ENCODE data around the gene ARL15. TPM values are rescaled to one million over a fixed set of nuclear protein-coding genes. Genes with fewer than 3 reads are reported as not detected.

Gene ARL15
- total RNA-seq, 3 donors from 2014 or later = 29.0 to 65.0 (median 42.9) TPM

GRCh38 chr5:54227109-54227508, 83.3 kb downstream of the ARL15 start:
- no peak overlapping the region for H3K27ac ChIP-seq
- no peaks in the 10 kb centered on the region for H3K36me3 ChIP-seq
- H3K9me3 ChIP-seq = no peaks in the 10 kb centered on the region
- no peak for TF ChIP-seq POLR2AphosphoS5 (IDR thresholded peaks at IDR 0.05)
- TF ChIP-seq POLR2A (IDR thresholded peaks at IDR 0.05) = no peak
- TF ChIP-seq CTCF (IDR thresholded peaks at IDR 0.05) = no peak
- no peaks in the 10 kb centered on the region for H3K27me3 ChIP-seq
- H3K4me3 ChIP-seq = no peak overlapping the region
- no peak for DNase-seq (ENCODE audit: low spot score in 2 of 2)
- intact Hi-C loops (cut with DNase I; ENCODE audit: low total_unique reads) = no loop called here
- H3K4me1 ChIP-seq = no peaks in the 10 kb centered on the region

- no peak overlapping the region for H3K4me3 ChIP-seq
- no peak overlapping the region for H3K27ac ChIP-seq
- intact Hi-C loops (cut with DNase I; ENCODE audit: low total_unique reads) = no loop called here
- no peaks in the 10 kb centered on the region for H3K27me3 ChIP-seq
- no peak for DNase-seq (ENCODE audit: low spot score in 2 of 2)
- H3K4me1 ChIP-seq = no peaks in the 10 kb centered on the region
- TF ChIP-seq CTCF (IDR thresholded peaks at IDR 0.05) = no peak
- no peak for TF ChIP-seq POLR2A (IDR thresholded peaks at IDR 0.05)
- no peak for TF ChIP-seq POLR2AphosphoS5 (IDR thresholded peaks at IDR 0.05)
- H3K9me3 ChIP-seq = no peaks in the 10 kb centered on the region
- no peaks in the 10 kb centered on the region for H3K36me3 ChIP-seq
These were observed 84.2 kb downstream of the ARL15 start for GRCh38 chr5:54226215-54226614.

GRCh38 chr5:54224103-54224826, 86.1 kb downstream of the ARL15 start:
- DNase-seq (ENCODE audit: low spot score in 2 of 2) = no peak
- no peaks in the 10 kb centered on the region for H3K9me3 ChIP-seq
- H3K4me3 ChIP-seq = no peak overlapping the region
- H3K36me3 ChIP-seq = no peaks in the 10 kb centered on the region
- H3K27me3 ChIP-seq = no peaks in the 10 kb centered on the region
- TF ChIP-seq POLR2AphosphoS5 (IDR thresholded peaks at IDR 0.05) (no peak), POLR2A (IDR thresholded peaks at IDR 0.05) (no peak), CTCF (IDR thresholded peaks at IDR 0.05) (no peak)
- H3K4me1 ChIP-seq = no peaks in the 10 kb centered on the region
- peak overlapping the region in 1 of 2 donors; percentile 54 for H3K27ac ChIP-seq
- intact Hi-C loops (cut with DNase I; ENCODE audit: low total_unique reads) = no loop called here

GRCh38 chr5:54222336-54222735, 88.0 kb downstream of the ARL15 start:
- no peaks in the 10 kb centered on the region for H3K9me3 ChIP-seq
- no peaks in the 10 kb centered on the region for H3K36me3 ChIP-seq
- H3K27ac ChIP-seq = no peak overlapping the region
- no peaks in the 10 kb centered on the region for H3K4me1 ChIP-seq
- intact Hi-C loops (cut with DNase I; ENCODE audit: low total_unique reads) = no loop called here
- H3K4me3 ChIP-seq = no peak overlapping the region
- H3K27me3 ChIP-seq = no peaks in the 10 kb centered on the region
- DNase-seq (ENCODE audit: low spot score in 2 of 2) = no peak
- no peak for TF ChIP-seq POLR2A (IDR thresholded peaks at IDR 0.05)

- no peak for DNase-seq (ENCODE audit: low spot score in 2 of 2)
- no peak for TF ChIP-seq POLR2AphosphoS5 (IDR thresholded peaks at IDR 0.05)
- TF ChIP-seq CTCF (IDR thresholded peaks at IDR 0.05) = no peak
- no peak for TF ChIP-seq POLR2A (IDR thresholded peaks at IDR 0.05)
- Histone ChIP-seq H3K36me3 (no peaks in the 10 kb centered on the region), H3K27ac (no peak overlapping the region), H3K9me3 (no peaks in the 10 kb centered on the region), H3K27me3 (no peaks in the 10 kb centered on the region), H3K4me3 (no peak overlapping the region), H3K4me1 (no peaks in the 10 kb centered on the region)
- intact Hi-C loops (cut with DNase I; ENCODE audit: low total_unique reads) = no loop called here
These were observed 89.2 kb downstream of the ARL15 start for GRCh38 chr5:54221135-54221534.

All from breast epithelium (tissue), 4 donors.